HCT116 (cell line): ENCODE results near the gene CTBP2. TPM values are rescaled to one million over a fixed set of nuclear protein-coding genes. Genes with fewer than 3 reads are reported as not detected.

ENCODE experiments used
- ATAC-seq: fragments of 200-7000 bp; cut with Tn5 transposase; 2 replicates; pipeline ENCODE4 v1.9.1; 2020; ENCODE audit warnings: mild to moderate bottlenecking, moderate library complexity
- BruUV-seq: library from RNA; stranded (reverse); fragments of 400-500 nt; replicated peaks from 2 replicates; lab custom pipeline; 2021; lab: Mats Ljungman, UMichigan
- CTCF ChIA-PET: fragments of 300-600 bp; sonication (Branson Sonifier 250); formaldehyde crosslinking; loops from one replicate; lab custom pipeline; 2021; ENCODE audit warnings: antibody characterized with exemption; lab: Charles Lee
- POLR2A ChIA-PET: fragments of 300-600, 350-600 bp; sonication (Branson Sonifier 250); formaldehyde crosslinking; loops from one replicate; lab custom pipeline; 2021; ENCODE audit warnings: antibody characterized with exemption; lab: Charles Lee
- RAD21 ChIA-PET, 2 experiments: fragments of 300-600 bp; sonication (Branson Sonifier 250); formaldehyde crosslinking; loops; one replicate each; lab custom pipeline; 2023; ENCODE audit warnings: low total read pairs in 2 of 2; ENCODE audit not compliant: uncharacterized antibody in 2 of 2, unreplicated experiment in 2 of 2, low non-redundant PET in 1 of 2; lab: Charles Lee
- DNase-seq: peaks from one replicate; pipeline ENCODE4 v3.0.0-alpha.2; 2010; ENCODE audit warnings: low read depth, low spot score
- H2AFZ ChIP-seq: fragments of 200-600 bp; shearing (Covaris generic), sonication (generic); 2 replicates; pipeline ENCODE4 v1.6.1; 2017; ENCODE audit warnings: low read depth, mixed run types, mixed read lengths, antibody characterized with exemption, low read length; ENCODE audit not compliant: poor library complexity, severe bottlenecking
- H3K27ac ChIP-seq: 2 replicates; pipeline ENCODE4 v1.5.1; 2012; ENCODE audit warnings: low read depth, low read length
- H3K27me3 ChIP-seq: fragments of 200-600 bp; sonication (generic); 2 replicates; pipeline ENCODE4 v1.6.1; 2016; ENCODE audit warnings: mixed run types, low read length, mixed read lengths; ENCODE audit not compliant: insufficient read depth
- H3K36me3 ChIP-seq, 2 experiments: fragments of 200-500 bp in 1 of 2; fragments of 200-600 bp in 1 of 2; sonication (Bioruptor generic) in 1 of 2; sonication (generic) in 1 of 2; 2 replicates each; pipeline versions ENCODE4 v1.5.1 to v1.6.1; 2014 to 2016; ENCODE audit warnings: low read length in 2 of 2, inconsistent platforms in 1 of 2, mixed read lengths in 1 of 2, mixed run types in 1 of 2; ENCODE audit not compliant: insufficient read depth in 2 of 2, control insufficient read depth in 1 of 2
- H3K4me1 ChIP-seq, 2 experiments: fragments of 200-600 bp in 1 of 2; sonication (generic) in 1 of 2; 2 replicates each; pipeline versions ENCODE4 v1.5.1 to v1.6.1; 2012 to 2017; ENCODE audit warnings: low read length in 2 of 2, inconsistent platforms in 1 of 2, mild to moderate bottlenecking in 1 of 2, mixed read lengths in 1 of 2, mixed run types in 1 of 2, moderate library complexity in 1 of 2; ENCODE audit not compliant: insufficient read depth in 2 of 2, control insufficient read depth in 1 of 2
- H3K4me2 ChIP-seq: fragments of 200-600 bp; sonication (generic); 2 replicates; pipeline ENCODE4 v1.6.1; 2017; ENCODE audit warnings: mixed run types, low read length, mixed read lengths
- H3K4me3 ChIP-seq, 2 experiments: fragments of 200-600 bp in 1 of 2; sonication (generic) in 1 of 2; replicated peaks in 1 of 2; 2 replicates each; pipeline ENCODE4 v1.5.1; 2011 to 2016; ENCODE audit warnings: low read length in 2 of 2, control low read depth in 1 of 2, low read depth in 1 of 2, mild to moderate bottlenecking in 1 of 2, mixed read lengths in 1 of 2, mixed run types in 1 of 2
- H3K79me2 ChIP-seq: fragments of 200-600 bp; sonication (generic); 2 replicates; pipeline ENCODE4 v1.6.1; 2017; ENCODE audit warnings: mild to moderate bottlenecking, mixed run types, low read length, moderate library complexity, mixed read lengths; ENCODE audit not compliant: insufficient read depth
- H3K9ac ChIP-seq: fragments of 200-600 bp; sonication (generic); 2 replicates; pipeline ENCODE4 v1.6.1; 2016; ENCODE audit warnings: low read length, mixed read lengths
- H3K9me2 ChIP-seq: fragments of 200-600 bp; sonication (generic), shearing (Covaris generic); 2 replicates; pipeline ENCODE4 v1.6.1; 2017; ENCODE audit warnings: mixed run types, mild to moderate bottlenecking, moderate library complexity; ENCODE audit not compliant: insufficient read depth
- H3K9me3 ChIP-seq, 2 experiments: fragments of 200-500 bp in 1 of 2; fragments of 200-600 bp in 1 of 2; sonication (Bioruptor generic) in 1 of 2; sonication (generic) in 1 of 2; 2 replicates each; pipeline ENCODE4 v1.6.1; 2014 to 2017; ENCODE audit warnings: low read length in 2 of 2, mixed read lengths in 2 of 2, inconsistent platforms in 1 of 2, low read depth in 1 of 2, mild to moderate bottlenecking in 1 of 2, mixed run types in 1 of 2, moderate library complexity in 1 of 2; ENCODE audit not compliant: control insufficient read depth in 1 of 2, insufficient read depth in 1 of 2
- H4K20me1 ChIP-seq: fragments of 200-600 bp; sonication (generic), shearing (Covaris generic); 2 replicates; pipeline ENCODE4 v1.6.1; 2017; ENCODE audit warnings: mixed run types, mild to moderate bottlenecking, moderate library complexity; ENCODE audit not compliant: insufficient read depth
- ATF3 ChIP-seq: IDR thresholded peaks from 2 replicates; pipeline ENCODE4 v1.6.1; 2012
- CBX3 ChIP-seq: IDR thresholded peaks from 2 replicates; pipeline ENCODE4 v1.6.1; 2012; ENCODE audit warnings: low read depth
- CTCF ChIP-seq, 3 experiments: fragments of 200-600 bp in 1 of 3; sonication (generic) in 1 of 3; IDR thresholded peaks in 2 of 3; conservative IDR thresholded peaks in 1 of 3; 2 replicates each; pipeline ENCODE4 v1.5.1; 2012 to 2017; ENCODE audit warnings: low read depth in 2 of 3, low read length in 2 of 3, antibody characterized with exemption in 1 of 3, borderline replicate concordance in 1 of 3, control low read depth in 1 of 3, mild to moderate bottlenecking in 1 of 3, mixed read lengths in 1 of 3, mixed run types in 1 of 3, moderate library complexity in 1 of 3; ENCODE audit not compliant: insufficient read depth in 1 of 3
- EGR1 ChIP-seq: IDR thresholded peaks from 2 replicates; pipeline ENCODE4 v1.6.1; 2012; ENCODE audit warnings: low read depth
- ELF1 ChIP-seq: IDR thresholded peaks from 2 replicates; pipeline ENCODE4 v1.6.1; 2012; ENCODE audit warnings: low read depth, borderline replicate concordance
- EZH2 ChIP-seq: fragments of 200-600 bp; sonication (generic); IDR thresholded peaks from 2 replicates; pipeline ENCODE4 v1.6.1; 2017; ENCODE audit warnings: antibody characterized with exemption, mixed run types
- FOSL1 ChIP-seq: IDR thresholded peaks from 2 replicates; pipeline ENCODE4 v1.6.1; 2012; ENCODE audit warnings: low read depth
- JUND ChIP-seq: IDR thresholded peaks from 2 replicates; pipeline ENCODE4 v1.6.1; 2012
- MAX ChIP-seq: IDR thresholded peaks from 2 replicates; pipeline ENCODE4 v1.6.1; 2012
- POLR2A ChIP-seq: IDR thresholded peaks from 2 replicates; pipeline ENCODE4 v1.7.0; 2011; ENCODE audit warnings: borderline replicate concordance; ENCODE audit not compliant: insufficient read depth, insufficient read length; ENCODE audit errors: extremely low read depth
- POLR2AphosphoS5 ChIP-seq: IDR thresholded peaks from 2 replicates; pipeline ENCODE4 v1.6.1; 2011; ENCODE audit warnings: mild to moderate bottlenecking, low read depth, low read length, moderate library complexity
- RAD21 ChIP-seq: IDR thresholded peaks from 2 replicates; pipeline ENCODE4 v1.6.1; 2012; ENCODE audit warnings: low read depth, mild to moderate bottlenecking
- SIN3A ChIP-seq: IDR thresholded peaks from 2 replicates; pipeline ENCODE4 v1.6.1; 2012; ENCODE audit warnings: low read depth
- SP1 ChIP-seq: IDR thresholded peaks from 2 replicates; pipeline ENCODE4 v1.6.1; 2012; ENCODE audit warnings: low read depth
- SRF ChIP-seq: IDR thresholded peaks from 2 replicates; pipeline ENCODE4 v1.6.1; 2012; ENCODE audit warnings: low read depth
- ZBTB33 ChIP-seq: IDR thresholded peaks from 2 replicates; pipeline ENCODE4 v1.6.1; 2011; ENCODE audit warnings: mild to moderate bottlenecking, low read length, moderate library complexity; ENCODE audit not compliant: insufficient replicate concordance; ENCODE audit errors: extremely low read depth
- ZFX ChIP-seq: fragments of 450-650 bp; IDR thresholded peaks from 2 replicates; pipeline ENCODE4 v1.6.1; 2017
- ZNF274 ChIP-seq: fragments of 200-500 bp; sonication (Bioruptor generic); IDR thresholded peaks from 2 replicates; pipeline ENCODE4 v1.6.1; 2014; ENCODE audit warnings: mild to moderate bottlenecking, low read depth, low read length, inconsistent platforms
- intact Hi-C: fragments of 100-400 bp; cut with micrococcal nuclease; formaldehyde crosslinking; loops from 2 replicates; pipeline ENCODE4 v1.10.0; 2022
- total RNA-seq: library from RNA; stranded (reverse); gene quantifications from one replicate; pipeline ENCODE4 v1.2.1, GENCODE V29; 2021; ENCODE audit not compliant: unreplicated experiment
- TF ChIP-seq, protein P1 (sequence below): IDR thresholded peaks from 2 replicates; pipeline ENCODE4 v1.6.1; 2012; ENCODE audit warnings: low read depth

CTBP2 gene
- total RNA-seq, 1 experiment from 2014 or later: 144 TPM

GRCh38 chr10:125083576-125083920, 76.8 kb downstream of the CTBP2 start:
- no peaks in the 10 kb centered on the region for H3K9me3 ChIP-seq
- peak overlapping the region; percentile 57 for H3K9ac ChIP-seq
- peaks cover 99% of the 10 kb centered on the region for H3K79me2 ChIP-seq
- POLR2A ChIA-PET: interaction anchor here (0.6 kb wide), 1 partner anchor 77 kb away, joined by 3 read pairs; the partner anchor contains the start of gene CTBP2
- RAD21 ChIA-PET: interaction anchor here in 1 of 2 experiments (0.8 to 1.4 kb wide), 2 partner anchors 8 to 36 kb away, joined by 3 to 4 read pairs; no protein-coding TSS in a partner anchor
- CTCF ChIA-PET: interaction anchor here (3.2 to 3.3 kb wide), 2 partner anchors 22 to 36 kb away, joined by 14 to 18 read pairs; no protein-coding TSS in a partner anchor
- TF ChIP-seq ZBTB33 (no peak), CTCF (IDR thresholded peaks at IDR 0.05 in 2 of 3, conservative IDR thresholded peaks at IDR 0.05 in 1 of 3; ENCODE audit: borderline replicate concordance in 1 of 3, insufficient read depth in 1 of 3, low read depth in 2 of 3, low read length in 2 of 3) (no peak), SP1 (no peak), RAD21 (no peak), FOSL1 (no peak), POLR2AphosphoS5 (no peak), EZH2 (no peak), ATF3 (no peak), ELF1 (no peak), SIN3A (no peak), ZFX (no peak), CBX3 (no peak), POLR2A (no peak), MAX (no peak), SRF (no peak), EGR1 (no peak), ZNF274 (no peak), JUND (no peak)
- TF ChIP-seq, protein P1, sequence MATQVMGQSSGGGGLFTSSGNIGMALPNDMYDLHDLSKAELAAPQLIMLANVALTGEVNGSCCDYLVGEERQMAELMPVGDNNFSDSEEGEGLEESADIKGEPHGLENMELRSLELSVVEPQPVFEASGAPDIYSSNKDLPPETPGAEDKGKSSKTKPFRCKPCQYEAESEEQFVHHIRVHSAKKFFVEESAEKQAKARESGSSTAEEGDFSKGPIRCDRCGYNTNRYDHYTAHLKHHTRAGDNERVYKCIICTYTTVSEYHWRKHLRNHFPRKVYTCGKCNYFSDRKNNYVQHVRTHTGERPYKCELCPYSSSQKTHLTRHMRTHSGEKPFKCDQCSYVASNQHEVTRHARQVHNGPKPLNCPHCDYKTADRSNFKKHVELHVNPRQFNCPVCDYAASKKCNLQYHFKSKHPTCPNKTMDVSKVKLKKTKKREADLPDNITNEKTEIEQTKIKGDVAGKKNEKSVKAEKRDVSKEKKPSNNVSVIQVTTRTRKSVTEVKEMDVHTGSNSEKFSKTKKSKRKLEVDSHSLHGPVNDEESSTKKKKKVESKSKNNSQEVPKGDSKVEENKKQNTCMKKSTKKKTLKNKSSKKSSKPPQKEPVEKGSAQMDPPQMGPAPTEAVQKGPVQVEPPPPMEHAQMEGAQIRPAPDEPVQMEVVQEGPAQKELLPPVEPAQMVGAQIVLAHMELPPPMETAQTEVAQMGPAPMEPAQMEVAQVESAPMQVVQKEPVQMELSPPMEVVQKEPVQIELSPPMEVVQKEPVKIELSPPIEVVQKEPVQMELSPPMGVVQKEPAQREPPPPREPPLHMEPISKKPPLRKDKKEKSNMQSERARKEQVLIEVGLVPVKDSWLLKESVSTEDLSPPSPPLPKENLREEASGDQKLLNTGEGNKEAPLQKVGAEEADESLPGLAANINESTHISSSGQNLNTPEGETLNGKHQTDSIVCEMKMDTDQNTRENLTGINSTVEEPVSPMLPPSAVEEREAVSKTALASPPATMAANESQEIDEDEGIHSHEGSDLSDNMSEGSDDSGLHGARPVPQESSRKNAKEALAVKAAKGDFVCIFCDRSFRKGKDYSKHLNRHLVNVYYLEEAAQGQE: no peak
- TF ChIP-seq, all 23 proteins: peak for 0
- H3K4me1 ChIP-seq: peaks cover 49 to 70% of the 10 kb centered on the region in 2 experiments
- no peak overlapping the region; a peak in 1 of 4 replicates for H3K4me3 ChIP-seq
- no peaks in the 10 kb centered on the region for H3K27me3 ChIP-seq
- intact Hi-C loops: no loop called here
- no peaks in the 10 kb centered on the region; a peak in 1 of 4 replicates for H3K36me3 ChIP-seq
- H3K9me2 ChIP-seq: no peaks in the 10 kb centered on the region
- peak overlapping the region; percentile 52 for H3K27ac ChIP-seq
- peak overlapping the region; percentile 75 for H3K4me2 ChIP-seq
- BruUV-seq: no TSS peak
- H4K20me1 ChIP-seq: peaks cover 5% of the 10 kb centered on the region; the same call in 1 of the 2 replicates
- ATAC-seq (no peak), DNase-seq (no peak)
- no peak overlapping the region for H2AFZ ChIP-seq
